Erythroblast (primary cell): ENCODE measurements around the gene HTR3C.
A peak's percentile ranks its signal among the peaks of the same experiment; 100 is the strongest.

Experiments used
- DNase-seq, 2 experiments: peaks; one replicate each; lab custom pipeline; 2025; lab: John Stamatoyannopoulos, UW
- GATA1 ChIP-seq: IDR thresholded peaks from 2 replicates; pipeline ENCODE4 v1.6.1; 2011; ENCODE audit warnings: low read depth, mild to moderate bottlenecking, control low read depth, low read length, moderate library complexity
- POLR2A ChIP-seq: IDR thresholded peaks from 2 replicates; pipeline ENCODE4 v1.6.1; 2011; ENCODE audit warnings: mild to moderate bottlenecking, low read length

HTR3C gene

GRCh38 chr3:184092199-184092598 is 39.4 kb downstream of the HTR3C start:
- TF ChIP-seq GATA1 (no peak), POLR2A (no peak)
- peak in 1 of 2 experiments; percentile 22 for DNase-seq

GRCh38 chr3:184096811-184097383 is 44.0 kb downstream of the HTR3C start, which contains the start of gene HTR3E:
Gene HTR3E (plus strand): TSS chr3:184097064. CDS start chr3:184097530, 466 bp downstream.
- TF ChIP-seq POLR2A, result no peak
- no peak for TF ChIP-seq GATA1
- DNase-seq, result no peak

GRCh38 chr3:184097556-184097955 is 44.7 kb downstream of the HTR3C start:
- TF ChIP-seq GATA1, result no peak
- no peak for TF ChIP-seq POLR2A
- DNase-seq, result no peak

- DNase-seq, result no peak
- no peak for TF ChIP-seq POLR2A
- TF ChIP-seq GATA1, result no peak
These were observed 47.2 kb downstream of the HTR3C start for GRCh38 chr3:184099806-184100686.
